GM12873 (cell line): ENCODE results near the gene RPRD2.

Experiments used
- CTCF ChIP-seq: IDR thresholded peaks from 2 replicates; pipeline ENCODE4 v1.5.1; 2012; ENCODE audit warnings: low read depth, mild to moderate bottlenecking, moderate library complexity, low read length, control low read depth; ENCODE audit not compliant: insufficient read depth; ENCODE audit errors: missing control alignments

Gene RPRD2

GRCh38 chr1:150397392-150398032, 33.6 kb downstream of the RPRD2 start:
- no peak for TF ChIP-seq CTCF

- no peak for TF ChIP-seq CTCF
Measured at GRCh38 chr1:150404465-150404864, 40.5 kb downstream of the RPRD2 start.

GRCh38 chr1:150405660-150406059, 41.7 kb downstream of the RPRD2 start:
- TF ChIP-seq CTCF = no peak

DNA sequence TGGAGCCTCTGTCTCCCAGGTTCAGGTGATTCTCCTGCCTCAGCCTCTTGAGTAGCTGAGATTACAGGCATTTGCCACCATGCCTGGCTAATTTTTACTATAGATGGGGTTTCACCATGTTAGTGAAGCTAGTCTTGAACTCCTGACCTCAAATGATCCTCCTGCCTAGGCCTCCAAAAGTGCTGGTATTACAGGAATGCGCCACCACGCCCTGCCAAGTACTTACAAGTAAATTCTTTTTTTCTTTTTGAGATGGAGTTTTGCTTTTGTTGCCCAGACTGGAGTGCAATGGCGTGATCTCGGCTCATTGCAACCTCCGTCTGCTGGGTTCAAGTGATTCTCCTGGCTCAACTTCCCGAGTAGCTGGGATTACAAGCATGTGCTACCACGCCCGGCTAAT, 42.5 kb downstream of the RPRD2 start:
- no peak for TF ChIP-seq CTCF

GRCh38 chr1:150407330-150407729, 43.4 kb downstream of the RPRD2 start:
- no peak for TF ChIP-seq CTCF

- TF ChIP-seq CTCF = no peak
Measured at GRCh38 chr1:150408800-150409199, 44.9 kb downstream of the RPRD2 start.

DNA sequence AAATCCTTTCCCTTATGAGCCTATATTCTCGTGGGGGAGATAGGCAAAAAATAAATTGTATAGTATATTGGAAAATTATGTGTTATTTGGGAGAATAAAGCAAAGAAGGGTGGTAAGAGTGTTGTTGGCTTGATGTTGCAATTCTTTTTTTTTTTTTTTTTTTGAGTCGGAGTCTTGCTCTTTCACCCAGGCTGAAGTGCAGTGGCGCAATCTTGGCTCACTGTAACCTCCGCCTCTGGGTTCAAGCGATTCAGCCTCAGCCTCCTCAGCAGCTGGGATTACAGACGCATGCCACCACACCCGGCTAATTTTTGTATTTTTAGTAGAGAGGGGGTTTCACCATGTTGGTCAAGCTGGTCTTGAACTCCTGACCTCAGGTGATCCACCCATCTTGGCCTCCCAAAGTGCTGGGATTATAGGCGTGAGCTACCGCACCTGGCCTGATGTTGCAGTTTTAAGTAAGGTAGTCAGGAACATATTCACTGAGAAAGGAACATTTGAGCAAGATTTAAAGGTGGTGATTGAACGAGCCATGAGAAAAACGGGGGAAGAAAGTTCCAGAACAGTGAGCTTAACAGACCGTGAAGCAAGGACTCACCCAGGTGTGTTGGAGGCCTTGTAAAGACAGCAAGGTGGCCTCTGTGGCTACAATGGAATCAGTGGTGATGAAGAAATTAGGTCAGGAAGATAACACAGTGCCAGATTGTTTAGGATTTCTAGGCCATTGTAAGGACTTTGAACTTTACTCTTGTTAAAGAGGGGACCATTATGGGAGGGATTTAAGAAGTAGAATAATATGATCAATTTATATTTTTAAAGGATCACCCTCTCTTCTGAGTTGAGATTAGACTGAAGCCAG, 45.8 kb downstream of the RPRD2 start:
- TF ChIP-seq CTCF = no peak
